ENCODE results near the gene TMEM45A. TPM values are rescaled to one million over a fixed set of nuclear protein-coding genes. Genes with fewer than 3 reads are reported as not detected.

TMEM45A gene
- total RNA-seq, 4 donors from 2014 or later = 6.8 to 36.7 (median 26.1) TPM

- DNase-seq (ENCODE audit: low spot score) (no peak), ATAC-seq (ENCODE audit: low FRiP score) (no peak)
- no peak for TF ChIP-seq CTCF (IDR thresholded peaks at IDR 0.05)
Measured at GRCh38 chr3:100609963-100610362, 117.5 kb downstream of the TMEM45A start.

- DNase-seq (ENCODE audit: low spot score) = no peak
- ATAC-seq (ENCODE audit: low FRiP score) = no peak
- TF ChIP-seq CTCF (IDR thresholded peaks at IDR 0.05) = no peak
Measured at GRCh38 chr3:100611221-100611620, 118.8 kb downstream of the TMEM45A start.

GRCh38 chr3:100613721-100614390 is 121.4 kb downstream of the TMEM45A start:
- ATAC-seq (ENCODE audit: low FRiP score) (no peak), DNase-seq (ENCODE audit: low spot score) (no peak)
- TF ChIP-seq CTCF (IDR thresholded peaks at IDR 0.05) = no peak

GRCh38 chr3:100614941-100615340 is 122.5 kb downstream of the TMEM45A start:
- no peak for ATAC-seq (ENCODE audit: low FRiP score)
- no peak for TF ChIP-seq CTCF (IDR thresholded peaks at IDR 0.05)
- DNase-seq (ENCODE audit: low spot score) = no peak

- TF ChIP-seq CTCF (IDR thresholded peaks at IDR 0.05) = no peak
Measured at GRCh38 chr3:100615684-100616083, 123.3 kb downstream of the TMEM45A start.

GRCh38 chr3:100621251-100621650 is 128.8 kb downstream of the TMEM45A start:
- no peak for TF ChIP-seq CTCF (IDR thresholded peaks at IDR 0.05)
- ATAC-seq (ENCODE audit: low FRiP score) (no peak), DNase-seq (ENCODE audit: low spot score) (no peak)

More at GRCh38 chr3:100615684-100616083, 123.3 kb downstream of the TMEM45A start:
- peak; percentile 44 for ATAC-seq (ENCODE audit: low FRiP score)
- DNase-seq (ENCODE audit: low spot score) = no peak

Other genes with a start within 250 kb of the TMEM45A start
- gene TBC1D23, start 231.6 kb upstream of the TMEM45A start, total RNA-seq = 10 to 100 TPM; 27.8 to 47.3 (median 31.5) TPM
- 10 to 100 TPM; 27.0 to 42.6 (median 32.3) TPM for gene NIT2, start 157.9 kb upstream of the TMEM45A start, total RNA-seq
- gene TOMM70, start 91.5 kb upstream of the TMEM45A start, total RNA-seq = 10 to 100 TPM; 42.1 to 53.1 (median 47.9) TPM
- 1 to 10 TPM; 1.2 to 5.7 (median 2.2) TPM for gene LNP1, start 91.1 kb upstream of the TMEM45A start, total RNA-seq
- gene ADGRG7, start 117.0 kb downstream of the TMEM45A start, total RNA-seq = not detected
- 100 to 1,000 TPM in 1 of 4 donors, 10 to 100 TPM in 3; 59.3 to 108 (median 91.3) TPM for gene TFG, start 216.9 kb downstream of the TMEM45A start, total RNA-seq

Measured in omental fat pad (tissue), 4 donors.